Measurements from ENCODE around the gene FOXP1.

Gene FOXP1

GRCh38 chr3:71264840-71265239 lies 318.7 kb downstream of the FOXP1 start:
- no peak for DNase-seq (ENCODE audit: low spot score)

GRCh38 chr3:71262364-71263265 lies 320.9 kb downstream of the FOXP1 start:
- DNase-seq (ENCODE audit: low spot score) = no peak

GRCh38 chr3:71260782-71261181 lies 322.7 kb downstream of the FOXP1 start:
- no peak for DNase-seq (ENCODE audit: low spot score)

- DNase-seq (ENCODE audit: low spot score) = no peak
Measured at GRCh38 chr3:71258526-71258925, 325.0 kb downstream of the FOXP1 start.

GRCh38 chr3:71258116-71258515 lies 325.4 kb downstream of the FOXP1 start:
- no peak for DNase-seq (ENCODE audit: low spot score)

GRCh38 chr3:71255498-71255897 lies 328.0 kb downstream of the FOXP1 start:
- DNase-seq (ENCODE audit: low spot score) = no peak

GRCh38 chr3:71254281-71255057 lies 329.1 kb downstream of the FOXP1 start:
- no peak for DNase-seq (ENCODE audit: low spot score)

- no peak for DNase-seq (ENCODE audit: low spot score)
Measured at GRCh38 chr3:71253169-71253568, 330.4 kb downstream of the FOXP1 start.

- no peak for DNase-seq (ENCODE audit: low spot score)
Measured at GRCh38 chr3:71252466-71252865, 331.1 kb downstream of the FOXP1 start.

GRCh38 chr3:71251156-71251775 lies 332.3 kb downstream of the FOXP1 start:
- no peak for DNase-seq (ENCODE audit: low spot score)

GRCh38 chr3:71250026-71250425 lies 333.5 kb downstream of the FOXP1 start:
- DNase-seq (ENCODE audit: low spot score) = no peak

- DNase-seq (ENCODE audit: low spot score) = no peak
Measured at GRCh38 chr3:71247958-71248335, 335.6 kb downstream of the FOXP1 start.

GRCh38 chr3:71247221-71247957 lies 336.1 kb downstream of the FOXP1 start:
- DNase-seq (ENCODE audit: low spot score) = no peak

GRCh38 chr3:71245971-71246880 lies 337.3 kb downstream of the FOXP1 start:
- DNase-seq (ENCODE audit: low spot score) = no peak

GRCh38 chr3:71244826-71245488 lies 338.6 kb downstream of the FOXP1 start:
- DNase-seq (ENCODE audit: low spot score) = no peak

GRCh38 chr3:71244153-71244825 lies 339.2 kb downstream of the FOXP1 start:
- no peak for DNase-seq (ENCODE audit: low spot score)

- no peak for DNase-seq (ENCODE audit: low spot score)
Measured at GRCh38 chr3:71243229-71243628, 340.3 kb downstream of the FOXP1 start.

- DNase-seq (ENCODE audit: low spot score) = no peak
Measured at GRCh38 chr3:71241981-71242560, 341.5 kb downstream of the FOXP1 start.

- no peak for DNase-seq (ENCODE audit: low spot score)
Measured at GRCh38 chr3:71241246-71241901, 342.2 kb downstream of the FOXP1 start.

Measured in left forelimb (tissue), 1 donor.